Lower lobe of right lung (tissue), 2 donors: ENCODE data around the gene C2orf66. TPM values are rescaled to one million over a fixed set of nuclear protein-coding genes. Genes with fewer than 3 reads are reported as not detected.

ENCODE experiments used
- ATAC-seq, 2 donors: fragments of 200-7000 bp; cut with Tn5 transposase; one replicate each; pipeline ENCODE4 v1.9.1; 2020 to 2022; ENCODE audit warnings: mild to moderate bottlenecking in 2 of 2, moderate library complexity in 2 of 2
- DNase-seq: peaks from one replicate; pipeline ENCODE4 v3.0.0-alpha.2; 2020
- H3K27ac ChIP-seq: fragments of 200-600 bp; one replicate; pipeline ENCODE4 v1.8.0; 2022
- H3K27me3 ChIP-seq: fragments of 200-600 bp; one replicate; pipeline ENCODE4 v1.8.0; 2022; ENCODE audit warnings: low read depth
- H3K36me3 ChIP-seq: fragments of 200-600 bp; one replicate; pipeline ENCODE4 v1.8.0; 2022; ENCODE audit warnings: mild to moderate bottlenecking
- H3K4me1 ChIP-seq: fragments of 200-600 bp; one replicate; pipeline ENCODE4 v1.8.0; 2022
- H3K4me3 ChIP-seq: fragments of 200-600 bp; one replicate; pipeline ENCODE4 v1.8.0; 2022; ENCODE audit warnings: mild to moderate bottlenecking
- H3K9me3 ChIP-seq: fragments of 200-600 bp; one replicate; pipeline ENCODE4 v1.8.0; 2022
- CTCF ChIP-seq: fragments of 200-600 bp; IDR thresholded peaks from one replicate; pipeline ENCODE4 v1.8.0; 2022; ENCODE audit warnings: antibody characterized with exemption, mild to moderate bottlenecking
- intact Hi-C: fragments of 100-400 bp; cut with DNase I; formaldehyde crosslinking; loops from one replicate; pipeline ENCODE4 v1.11.0; 2022
- total RNA-seq: library from RNA; stranded (reverse); fragmentation: NEBNext Ultra II Directional; extraction: Animal tissue kit (Norgen Biotek cat#: 25700); gene quantifications from one replicate; pipeline ENCODE4 v1.2.1, GENCODE V29; 2021
- donor health status: DM: no; HTN: yes; CAD: no; lungs with severe emphysema.

Gene C2orf66
- total RNA-seq, 1 donor from 2014 or later, result 0.21 TPM

GRCh38 chr2:196802401-196802800 is 6.8 kb downstream of the C2orf66 start:
- Histone ChIP-seq H3K27me3 (no peaks in the 10 kb centered on the region), H3K36me3 (peaks cover 6% of the 10 kb centered on the region), H3K4me3 (no peak overlapping the region), H3K9me3 (no peaks in the 10 kb centered on the region), H3K4me1 (peaks cover 15% of the 10 kb centered on the region), H3K27ac (no peak overlapping the region)
- ATAC-seq, result no peak
- TF ChIP-seq CTCF, result no peak
- intact Hi-C loops, result no loop called here
- no peak for DNase-seq

GRCh38 chr2:196801674-196802261 is 7.4 kb downstream of the C2orf66 start:
- no peaks in the 10 kb centered on the region for H3K9me3 ChIP-seq
- TF ChIP-seq CTCF, result no peak
- peaks cover 12% of the 10 kb centered on the region for H3K36me3 ChIP-seq
- H3K27me3 ChIP-seq, result no peaks in the 10 kb centered on the region
- DNase-seq (no peak), ATAC-seq (no peak)
- intact Hi-C loops, result no loop called here
- no peak overlapping the region for H3K27ac ChIP-seq
- H3K4me3 ChIP-seq, result no peak overlapping the region
- peaks cover 15% of the 10 kb centered on the region for H3K4me1 ChIP-seq

DNA sequence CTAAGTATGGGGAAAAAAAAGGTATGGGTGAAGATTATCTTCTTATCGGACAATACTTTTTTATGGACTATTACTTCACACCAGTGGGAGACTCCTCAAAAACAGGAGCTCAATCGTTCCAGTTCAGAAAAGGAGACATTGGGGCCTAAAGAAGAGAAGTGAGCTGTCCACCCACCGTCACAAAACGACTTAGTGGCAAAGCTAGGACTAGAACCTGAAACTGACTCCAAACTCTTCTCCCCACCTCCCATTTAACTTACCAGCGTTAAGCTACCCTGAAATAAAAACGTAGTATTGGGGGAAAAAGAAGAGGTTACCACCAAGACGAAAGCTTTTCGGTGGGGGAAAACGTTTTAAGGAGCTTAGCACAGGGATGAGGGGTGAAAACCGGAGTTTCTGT is 10.2 kb downstream of the C2orf66 start:
- intact Hi-C loops, result no loop called here
- ATAC-seq (peak in 1 of 2 donors; percentile 5), DNase-seq (no peak)
- Histone ChIP-seq H3K4me3 (peak overlapping the region; percentile 78), H3K36me3 (peaks cover 37% of the 10 kb centered on the region), H3K27ac (peak overlapping the region; percentile 79), H3K4me1 (peaks cover 15% of the 10 kb centered on the region), H3K9me3 (no peaks in the 10 kb centered on the region), H3K27me3 (no peaks in the 10 kb centered on the region)
- no peak for TF ChIP-seq CTCF

GRCh38 chr2:196792865-196793264 is 16.3 kb downstream of the C2orf66 start:
- no peak for TF ChIP-seq CTCF

GRCh38 chr2:196783431-196784094 is 25.6 kb downstream of the C2orf66 start:
- intact Hi-C loops, result no loop called here
- H3K4me3 ChIP-seq, result no peak overlapping the region
- H3K27me3 ChIP-seq, result no peaks in the 10 kb centered on the region
- peaks cover 94% of the 10 kb centered on the region for H3K36me3 ChIP-seq
- no peak for TF ChIP-seq CTCF
- no peaks in the 10 kb centered on the region for H3K9me3 ChIP-seq
- no peak overlapping the region for H3K27ac ChIP-seq
- no peak for ATAC-seq
- no peaks in the 10 kb centered on the region for H3K4me1 ChIP-seq
- DNase-seq, result no peak

More at GRCh38 chr2:196792865-196793264, 16.3 kb downstream of the C2orf66 start:
- ATAC-seq (no peak), DNase-seq (no peak)
- intact Hi-C loops, result no loop called here
- no peak overlapping the region for H3K27ac ChIP-seq
- peaks cover 96% of the 10 kb centered on the region for H3K36me3 ChIP-seq
- no peaks in the 10 kb centered on the region for H3K4me1 ChIP-seq
- no peak overlapping the region for H3K4me3 ChIP-seq
- no peaks in the 10 kb centered on the region for H3K9me3 ChIP-seq
- H3K27me3 ChIP-seq, result no peaks in the 10 kb centered on the region
